ENCODE results near the gene MYL1.

Gene MYL1

GRCh38 chr2:210303498-210303897, 11.5 kb downstream of the MYL1 start:
- no peak for TF ChIP-seq ZFP30 (CRISPR knock-in tag; IDR thresholded peaks at IDR 0.05)
- TF ChIP-seq ISL1 (CRISPR knock-in tag; IDR thresholded peaks at IDR 0.05): no peak
- TF ChIP-seq ESRRG (CRISPR knock-in tag; IDR thresholded peaks at IDR 0.05): no peak
- no peak for TF ChIP-seq ZC3H10 (CRISPR knock-in tag; IDR thresholded peaks at IDR 0.05)
- TF ChIP-seq POU6F1 (CRISPR knock-in tag; IDR thresholded peaks at IDR 0.05; ENCODE audit: borderline replicate concordance, low read depth): no peak
- no peak for TF ChIP-seq PPARA (CRISPR knock-in tag; IDR thresholded peaks at IDR 0.05; ENCODE audit: borderline replicate concordance)
- TF ChIP-seq TCF4 (CRISPR knock-in tag; IDR thresholded peaks at IDR 0.05; ENCODE audit: borderline replicate concordance): no peak
- TF ChIP-seq ZNF70 (CRISPR knock-in tag; IDR thresholded peaks at IDR 0.05): no peak
- TF ChIP-seq GLIS3 (CRISPR knock-in tag; IDR thresholded peaks at IDR 0.05): no peak
- no peak for TF ChIP-seq CREB5 (CRISPR knock-in tag; IDR thresholded peaks at IDR 0.05; ENCODE audit: low read depth)
- no peak for TF ChIP-seq TSHZ2 (CRISPR knock-in tag; IDR thresholded peaks at IDR 0.05)
- TF ChIP-seq BACH2 (CRISPR knock-in tag; IDR thresholded peaks at IDR 0.05; ENCODE audit: borderline replicate concordance): no peak
- TF ChIP-seq ZNF565 (CRISPR knock-in tag; conservative IDR thresholded peaks at IDR 0.05; ENCODE audit: low read depth): no peak
- no peak for TF ChIP-seq TOX (CRISPR knock-in tag; IDR thresholded peaks at IDR 0.05; ENCODE audit: borderline replicate concordance)
- no peak for TF ChIP-seq RARB (CRISPR knock-in tag; IDR thresholded peaks at IDR 0.05)
- TF ChIP-seq ARNTL (CRISPR knock-in tag; IDR thresholded peaks at IDR 0.05; ENCODE audit: borderline replicate concordance, low read depth): no peak
- no peak for TF ChIP-seq CSDC2 (CRISPR knock-in tag; IDR thresholded peaks at IDR 0.05)
- TF ChIP-seq ZFP3 (CRISPR knock-in tag; IDR thresholded peaks at IDR 0.05): no peak
- TF ChIP-seq SNAI2 (CRISPR knock-in tag; IDR thresholded peaks at IDR 0.05): no peak
- ATAC-seq: no peak

GRCh38 chr2:210302326-210302725, 12.6 kb downstream of the MYL1 start:
- no peak for ATAC-seq
- TF ChIP-seq PPARA (CRISPR knock-in tag; IDR thresholded peaks at IDR 0.05; ENCODE audit: borderline replicate concordance) (no peak), POU6F1 (CRISPR knock-in tag; IDR thresholded peaks at IDR 0.05; ENCODE audit: borderline replicate concordance, low read depth) (no peak), ARNTL (CRISPR knock-in tag; IDR thresholded peaks at IDR 0.05; ENCODE audit: borderline replicate concordance, low read depth) (no peak), ESRRG (CRISPR knock-in tag; IDR thresholded peaks at IDR 0.05) (no peak), CSRNP3 (CRISPR knock-in tag; IDR thresholded peaks at IDR 0.05) (no peak), BACH2 (CRISPR knock-in tag; IDR thresholded peaks at IDR 0.05; ENCODE audit: borderline replicate concordance) (no peak), RARB (CRISPR knock-in tag; IDR thresholded peaks at IDR 0.05) (no peak), TOX (CRISPR knock-in tag; IDR thresholded peaks at IDR 0.05; ENCODE audit: borderline replicate concordance) (no peak), CSDC2 (CRISPR knock-in tag; IDR thresholded peaks at IDR 0.05) (no peak), ZFP30 (CRISPR knock-in tag; IDR thresholded peaks at IDR 0.05) (no peak), PATZ1 (CRISPR knock-in tag; IDR thresholded peaks at IDR 0.05; ENCODE audit: borderline replicate concordance) (no peak), ZNF565 (CRISPR knock-in tag; conservative IDR thresholded peaks at IDR 0.05; ENCODE audit: low read depth) (no peak), ZFP3 (CRISPR knock-in tag; IDR thresholded peaks at IDR 0.05) (no peak)

Measured in SK-N-SH treated with all-trans-retinoic acid at 6 μM for 48 hours (cell line).